ENCODE results near the gene GLCCI1.
"Not testable (repeated sequence)": the region's sequence is repeated elsewhere in the genome, so short reads cannot be mapped to it uniquely, and the experiment has no call there.

The GLCCI1 gene

GRCh38 chr7:8051373-8051772 is 82.8 kb downstream of the GLCCI1 start:
- no peak for DNase-seq (ENCODE audit: low read depth in 2 of 2)

- no peak for DNase-seq (ENCODE audit: low read depth in 2 of 2)
Observed at GRCh38 chr7:8051998-8052397, 83.4 kb downstream of the GLCCI1 start.

- no peak for DNase-seq (ENCODE audit: low read depth in 2 of 2)
Observed at GRCh38 chr7:8052824-8053223, 84.2 kb downstream of the GLCCI1 start.

- no peak for DNase-seq (ENCODE audit: low read depth in 2 of 2)
Observed at GRCh38 chr7:8056439-8056838, 87.8 kb downstream of the GLCCI1 start.

GRCh38 chr7:8057566-8057965 is 89.0 kb downstream of the GLCCI1 start:
- no peak for DNase-seq (ENCODE audit: low read depth in 2 of 2)

GRCh38 chr7:8058322-8058721 is 89.7 kb downstream of the GLCCI1 start:
- DNase-seq (ENCODE audit: low read depth in 2 of 2): no peak

GRCh38 chr7:8058852-8059251 is 90.3 kb downstream of the GLCCI1 start:
- DNase-seq (ENCODE audit: low read depth in 2 of 2): no peak

GRCh38 chr7:8060241-8060640 is 91.6 kb downstream of the GLCCI1 start:
- no peak for DNase-seq (ENCODE audit: low read depth in 2 of 2)

- DNase-seq (ENCODE audit: low read depth in 2 of 2): not testable (repeated sequence)
Observed at GRCh38 chr7:8063300-8063699, 94.7 kb downstream of the GLCCI1 start.

GRCh38 chr7:8063706-8064297 is 95.2 kb downstream of the GLCCI1 start:
- DNase-seq (ENCODE audit: low read depth in 2 of 2): no peak

GRCh38 chr7:8064828-8065227 is 96.2 kb downstream of the GLCCI1 start:
- no peak for DNase-seq (ENCODE audit: low read depth in 2 of 2)

- no peak for DNase-seq (ENCODE audit: low read depth in 2 of 2)
Observed at GRCh38 chr7:8065356-8065813, 96.8 kb downstream of the GLCCI1 start.

GRCh38 chr7:8068892-8069686 is 100.5 kb downstream of the GLCCI1 start:
- no peak for DNase-seq (ENCODE audit: low read depth in 2 of 2)

GRCh38 chr7:8070451-8071180 is 102.0 kb downstream of the GLCCI1 start:
- DNase-seq (ENCODE audit: low read depth in 2 of 2): no peak

- DNase-seq (ENCODE audit: low read depth in 2 of 2): no peak
Observed at GRCh38 chr7:8078418-8078817, 109.8 kb downstream of the GLCCI1 start.

- no peak for DNase-seq (ENCODE audit: low read depth in 2 of 2)
Observed at GRCh38 chr7:8082762-8083161, 114.2 kb downstream of the GLCCI1 start.

GRCh38 chr7:8084836-8085235 is 116.2 kb downstream of the GLCCI1 start:
- no peak for DNase-seq (ENCODE audit: low read depth in 2 of 2)

- no peak for DNase-seq (ENCODE audit: low read depth in 2 of 2)
Observed at GRCh38 chr7:8085420-8085819, 116.8 kb downstream of the GLCCI1 start.

GRCh38 chr7:8086239-8086638 is 117.6 kb downstream of the GLCCI1 start:
- DNase-seq (ENCODE audit: low read depth in 2 of 2): no peak

GRCh38 chr7:8089036-8089780 is 120.6 kb downstream of the GLCCI1 start:
- DNase-seq (ENCODE audit: low read depth in 2 of 2): no peak

GRCh38 chr7:8092140-8092539 is 123.5 kb downstream of the GLCCI1 start:
- no peak for DNase-seq (ENCODE audit: low read depth in 2 of 2)
